Measurements from ENCODE around the gene CYGB.
"Not testable (repeated sequence)": the region's sequence is repeated elsewhere in the genome, so short reads cannot be mapped to it uniquely, and the experiment has no call there.

CYGB gene

GRCh38 chr17:76524598-76525512 is 12.7 kb downstream of the CYGB start:
- no peak for DNase-seq

DNA sequence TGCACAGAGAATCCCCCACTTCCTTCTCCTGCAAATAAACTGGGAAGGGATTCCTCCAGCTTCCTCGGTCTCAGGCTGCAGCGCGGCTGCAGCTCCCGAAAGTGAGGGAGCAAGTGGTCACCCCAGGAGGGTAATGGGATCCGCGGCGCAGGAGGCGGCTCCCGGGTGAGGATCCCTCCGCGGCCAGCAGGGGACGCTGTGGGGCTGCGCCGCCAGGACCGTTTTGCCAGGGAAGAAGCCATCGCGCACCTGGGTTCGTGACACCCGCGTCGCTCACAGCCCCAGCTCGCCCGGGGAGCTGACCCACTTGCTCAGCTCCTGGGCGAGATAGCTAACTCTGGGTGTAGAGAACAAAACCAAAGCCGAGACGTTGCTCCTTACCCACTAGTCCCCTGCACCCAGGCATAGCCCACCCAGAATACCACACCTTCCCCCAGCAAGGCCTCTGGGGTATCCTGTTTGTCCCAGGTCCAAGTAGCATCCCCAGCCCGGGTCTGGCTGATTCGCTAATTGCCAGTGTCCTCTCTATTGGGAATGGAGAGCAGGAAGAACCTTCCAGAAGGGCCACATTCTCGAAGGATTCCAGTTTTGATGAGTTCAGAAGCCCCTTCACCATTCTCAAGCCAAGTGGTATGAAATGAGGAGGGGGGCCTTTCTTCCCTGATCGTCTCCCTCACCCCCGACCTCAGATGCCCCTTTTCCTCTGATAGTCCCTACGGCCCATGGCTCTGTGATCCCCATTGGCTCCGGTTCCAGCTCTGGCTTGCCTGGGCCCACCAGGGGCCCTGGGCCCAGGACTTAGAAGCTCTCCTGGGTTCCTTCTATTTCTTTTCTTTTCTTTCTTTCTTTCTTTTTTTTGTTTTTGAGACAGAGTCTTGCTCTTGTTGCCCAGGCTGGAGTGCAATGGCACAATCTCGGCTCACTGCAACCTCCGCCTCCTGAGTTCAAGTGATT is 14.1 kb downstream of the CYGB start:
- DNase-seq = peak in 48 of 58 donors; percentile 11 to 77 (median 52)

DNA sequence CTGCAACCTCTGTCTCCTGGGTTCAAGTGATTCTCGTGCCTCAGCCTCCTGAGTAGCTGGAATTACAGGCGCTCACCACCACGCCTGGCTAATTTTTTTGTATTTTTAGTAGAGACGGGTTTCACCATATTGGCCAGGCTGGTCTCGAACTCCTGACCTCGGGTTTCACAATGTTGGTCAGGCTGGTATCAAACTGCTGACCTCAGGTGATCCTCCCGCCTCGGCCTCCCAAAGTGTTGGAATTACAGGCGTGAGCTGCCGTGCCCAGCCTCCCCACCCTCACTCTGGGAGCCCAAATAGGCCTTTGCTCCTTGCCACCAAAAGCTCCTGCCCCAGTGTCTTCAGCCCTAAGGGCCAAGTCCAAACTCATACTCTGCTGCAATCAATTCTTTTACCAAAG is 15.8 kb downstream of the CYGB start:
- not testable (repeated sequence) for DNase-seq

- DNase-seq = no peak
These were observed 16.2 kb downstream of the CYGB start for GRCh38 chr17:76521262-76521661.

GRCh38 chr17:76519048-76519966 is 18.2 kb downstream of the CYGB start:
- no peak for DNase-seq

DNA sequence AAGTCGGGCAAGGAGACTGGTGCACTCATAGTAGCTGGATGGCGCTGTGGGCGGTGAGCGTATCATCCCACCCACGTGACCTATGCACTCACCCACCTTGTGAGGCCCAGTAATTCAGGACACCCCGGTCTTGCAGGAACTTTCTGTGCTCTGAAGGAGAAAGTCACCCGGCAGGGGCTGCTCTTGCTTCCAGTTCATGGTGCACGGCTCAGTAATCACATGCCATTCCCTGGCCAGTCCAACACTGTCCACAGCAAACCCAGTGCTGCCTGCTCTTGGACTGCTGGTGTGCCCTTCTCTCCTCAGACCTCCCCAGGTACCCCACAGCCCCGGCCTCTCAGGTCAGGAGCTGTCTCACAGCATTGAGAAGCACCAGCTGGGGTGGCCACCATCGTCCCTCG is 19.9 kb downstream of the CYGB start:
- no peak for DNase-seq

DNA sequence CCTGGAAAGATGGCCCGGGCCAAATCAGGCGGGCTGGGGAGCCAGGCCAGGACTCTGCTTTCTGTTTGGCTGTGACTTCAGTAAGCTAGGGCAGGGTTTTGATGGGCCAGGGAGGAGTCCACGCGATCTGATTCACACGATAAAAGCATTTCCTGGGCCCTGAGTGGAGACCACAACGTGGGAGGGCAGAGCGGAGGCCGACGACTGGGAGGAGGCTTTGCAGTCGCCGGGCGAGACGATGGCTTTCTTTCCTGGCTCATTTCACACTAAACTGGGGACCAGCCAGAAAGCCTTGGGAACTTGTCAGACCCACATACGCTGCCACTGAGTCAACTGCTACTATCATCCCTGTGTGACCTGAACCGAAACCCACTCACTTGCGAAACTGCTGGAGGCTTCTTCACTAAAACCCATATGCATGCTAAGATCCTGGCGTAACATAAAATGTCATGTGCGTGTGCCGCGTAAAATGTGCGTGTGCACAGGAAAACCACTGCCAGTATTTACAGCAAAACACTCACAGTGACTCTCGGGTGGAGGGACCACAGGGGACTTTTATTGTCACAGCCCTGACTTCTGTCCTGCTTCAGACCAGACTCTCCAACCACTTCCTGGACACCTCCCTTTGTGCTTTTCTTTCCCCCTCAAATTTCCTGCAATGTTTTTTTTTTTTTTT is 22.1 kb downstream of the CYGB start:
- DNase-seq = peak in 5 of 58 donors; percentile 20 to 70 (median 35)

GRCh38 chr17:76514355-76514754 is 23.2 kb downstream of the CYGB start:
- DNase-seq = not testable (repeated sequence)

GRCh38 chr17:76513306-76513692 is 24.2 kb downstream of the CYGB start:
- no peak for DNase-seq

DNA sequence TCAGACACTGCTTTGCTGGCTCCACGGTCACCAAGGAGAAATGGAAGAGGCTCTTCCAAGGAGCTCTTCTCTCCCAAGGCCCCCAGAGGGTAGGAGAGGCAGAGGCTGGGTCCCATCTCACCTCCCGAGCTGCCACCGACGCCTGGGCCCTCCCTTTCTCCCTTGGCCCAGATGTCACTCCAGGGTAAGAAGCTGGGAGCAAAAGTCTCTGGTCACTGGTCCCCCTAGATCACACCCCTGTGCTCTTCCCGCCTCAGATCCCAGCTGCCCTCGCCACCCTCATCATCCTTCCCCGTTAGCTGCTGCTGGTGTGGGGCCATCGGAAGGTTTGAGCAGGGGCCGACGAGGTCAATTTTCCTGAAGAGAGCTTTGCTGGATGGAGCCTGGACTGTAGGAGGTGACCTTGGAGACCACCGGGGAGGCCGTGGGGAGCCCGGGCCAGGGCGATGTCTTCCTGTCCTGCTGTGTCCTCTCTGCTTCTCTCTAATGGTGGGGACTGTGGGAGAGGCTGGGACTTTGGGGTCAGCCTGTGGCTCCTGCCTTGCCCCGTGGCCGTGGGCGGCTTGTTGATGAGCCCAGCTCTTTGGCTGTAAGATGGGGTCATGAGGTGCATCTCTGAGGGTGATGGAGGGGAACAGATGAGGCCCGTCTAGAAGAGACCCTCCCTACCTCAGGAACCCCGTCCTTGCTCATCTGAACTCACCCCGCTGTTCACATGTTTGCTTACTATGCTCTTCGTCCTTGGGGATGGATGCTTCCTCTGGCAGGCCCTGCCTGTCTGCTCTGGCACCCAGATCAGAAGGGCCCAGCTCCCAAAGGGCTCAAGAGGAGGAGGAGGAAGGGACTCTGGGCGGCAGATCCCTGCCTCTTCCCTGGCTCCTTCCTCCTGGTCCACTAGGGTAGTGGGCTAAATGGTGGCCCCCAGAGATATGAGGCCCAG is 24.9 kb downstream of the CYGB start:
- no peak for DNase-seq

DNA sequence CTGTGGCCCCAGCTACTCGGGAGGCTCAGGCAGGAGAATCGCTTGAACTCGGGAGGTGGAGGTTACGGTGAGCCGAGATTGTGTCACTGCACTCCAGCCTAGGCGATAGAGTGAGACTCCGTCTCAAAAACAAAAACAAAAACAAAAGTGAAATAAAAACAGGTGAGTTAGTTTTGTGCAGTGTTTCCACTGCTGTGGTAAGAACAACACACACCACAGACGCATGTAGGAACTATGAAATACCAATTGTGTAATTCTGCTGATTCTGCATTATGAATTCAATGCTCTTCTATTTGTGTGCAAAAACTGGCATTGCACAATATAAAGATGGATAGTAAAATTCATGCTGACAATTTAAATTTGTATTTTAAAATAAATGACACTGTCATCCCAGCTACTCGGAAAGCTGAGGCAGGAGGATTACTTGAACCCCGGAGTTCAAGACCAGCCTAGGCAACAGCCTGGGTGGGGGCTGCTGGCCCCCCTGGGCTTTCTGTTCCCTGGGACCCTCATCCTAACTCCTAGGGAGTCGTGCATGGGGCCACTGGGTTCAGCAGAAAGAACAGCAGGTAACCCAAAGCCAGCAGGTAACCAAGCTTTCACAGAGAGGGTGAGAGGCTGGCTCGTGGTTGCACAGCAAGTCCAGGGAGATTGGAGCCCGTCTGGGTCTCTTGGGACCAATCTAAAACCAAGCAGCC is 25.7 kb downstream of the CYGB start:
- DNase-seq = no peak

- DNase-seq = no peak
These were observed 26.7 kb downstream of the CYGB start for GRCh38 chr17:76510831-76511244.

DNA sequence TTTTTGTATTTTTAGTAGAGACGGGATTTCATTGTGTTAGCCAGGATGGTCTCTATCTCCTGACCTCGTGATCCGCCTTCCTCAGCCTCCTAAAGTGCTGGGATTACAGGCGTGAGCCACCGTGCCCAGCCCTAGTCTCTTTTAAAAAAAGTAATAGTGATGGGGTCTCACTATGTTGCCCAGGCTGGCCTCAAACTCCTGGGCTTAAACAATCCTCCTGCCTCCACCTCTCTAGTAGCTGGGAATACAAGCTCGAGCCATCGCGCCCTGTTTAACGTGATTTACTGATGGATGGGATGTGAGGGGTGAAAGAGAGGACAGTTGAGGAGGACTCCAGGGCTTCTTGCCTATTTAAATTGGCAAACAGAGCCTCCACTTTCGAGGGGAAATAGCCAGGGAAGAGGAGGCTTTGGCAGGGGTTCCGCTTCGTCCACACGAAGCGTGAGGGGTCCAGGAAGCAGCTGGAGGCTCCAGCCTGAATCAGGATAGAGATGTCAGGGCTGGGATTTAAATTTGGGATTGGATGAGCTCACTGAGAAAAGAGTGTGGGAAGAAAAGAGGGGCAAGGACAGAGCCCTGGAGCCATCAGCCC is 28.9 kb downstream of the CYGB start:
- not testable (repeated sequence) for DNase-seq

GRCh38 chr17:76506408-76507345 is 30.8 kb downstream of the CYGB start:
- peak in 56 of 58 donors; percentile 10 to 90 (median 67) for DNase-seq

- no peak for DNase-seq
These were observed 33.4 kb downstream of the CYGB start for GRCh38 chr17:76504117-76504516.

GRCh38 chr17:76502341-76503211 is 34.9 kb downstream of the CYGB start:
- DNase-seq = no peak
